HepG2 (cell line): ENCODE results near the gene SLC25A23.

Experiments used
- CBFB ChIP-seq: sonication (generic); formaldehyde crosslinking; IDR thresholded peaks from 2 replicates; pipeline ENCODE4 v1.4.0; 2020; ENCODE audit warnings: missing genetic modification reagents
- CHD2 ChIP-seq: IDR thresholded peaks from 2 replicates; pipeline ENCODE4 v1.6.1; 2011; ENCODE audit warnings: low read depth, low read length, improper control_type of control experiment
- FOXK2 ChIP-seq: fragments of 450-650 bp; IDR thresholded peaks from 2 replicates; pipeline ENCODE4 v1.6.1; 2016
- HDAC6 ChIP-seq: fragments of 200-600 bp; sonication (generic); IDR thresholded peaks from 2 replicates; pipeline ENCODE4 v1.7.0; 2017; ENCODE audit warnings: mild to moderate bottlenecking, antibody characterized with exemption, low read length, low read depth
- POLR2AphosphoS5 ChIP-seq: IDR thresholded peaks from 2 replicates; pipeline ENCODE4 v1.6.1; 2012; ENCODE audit warnings: low read depth, low read length
- ZNF230 ChIP-seq: sonication (generic); formaldehyde crosslinking; IDR thresholded peaks from 2 replicates; pipeline ENCODE4 v1.4.0; 2020; ENCODE audit warnings: mild to moderate bottlenecking, missing genetic modification reagents
- ZNF232 ChIP-seq: sonication (generic); formaldehyde crosslinking; IDR thresholded peaks from 2 replicates; pipeline ENCODE4 v1.4.0; 2020; ENCODE audit warnings: missing genetic modification reagents, borderline replicate concordance
- ZNF317 ChIP-seq: sonication (generic); formaldehyde crosslinking; IDR thresholded peaks from 2 replicates; pipeline ENCODE4 v1.5.0; 2020; ENCODE audit warnings: mild to moderate bottlenecking, missing genetic modification reagents
- ZNF354B ChIP-seq: sonication (generic); formaldehyde crosslinking; IDR thresholded peaks from 2 replicates; pipeline ENCODE4 v1.8.0; 2022; ENCODE audit warnings: mild to moderate bottlenecking, missing genetic modification reagents
- TF ChIP-seq, protein P1 (sequence below): sonication (generic); formaldehyde crosslinking; IDR thresholded peaks from 2 replicates; pipeline ENCODE4 v1.5.0; 2020; ENCODE audit warnings: mild to moderate bottlenecking, low read depth, missing genetic modification reagents, borderline replicate concordance
- TF ChIP-seq, protein P2 (sequence below): sonication (generic); formaldehyde crosslinking; IDR thresholded peaks from 2 replicates; pipeline ENCODE4 v1.4.0; 2020; ENCODE audit warnings: missing genetic modification reagents
- TF ChIP-seq, protein P3 (sequence below): sonication (generic); formaldehyde crosslinking; IDR thresholded peaks from 2 replicates; pipeline ENCODE4 v1.4.0; 2020; ENCODE audit warnings: missing genetic modification reagents
- TF ChIP-seq, protein P4 (sequence below): sonication (generic); formaldehyde crosslinking; IDR thresholded peaks from 2 replicates; pipeline ENCODE4 v1.5.0; 2020; ENCODE audit warnings: mild to moderate bottlenecking, missing genetic modification reagents, moderate library complexity

DNA sequence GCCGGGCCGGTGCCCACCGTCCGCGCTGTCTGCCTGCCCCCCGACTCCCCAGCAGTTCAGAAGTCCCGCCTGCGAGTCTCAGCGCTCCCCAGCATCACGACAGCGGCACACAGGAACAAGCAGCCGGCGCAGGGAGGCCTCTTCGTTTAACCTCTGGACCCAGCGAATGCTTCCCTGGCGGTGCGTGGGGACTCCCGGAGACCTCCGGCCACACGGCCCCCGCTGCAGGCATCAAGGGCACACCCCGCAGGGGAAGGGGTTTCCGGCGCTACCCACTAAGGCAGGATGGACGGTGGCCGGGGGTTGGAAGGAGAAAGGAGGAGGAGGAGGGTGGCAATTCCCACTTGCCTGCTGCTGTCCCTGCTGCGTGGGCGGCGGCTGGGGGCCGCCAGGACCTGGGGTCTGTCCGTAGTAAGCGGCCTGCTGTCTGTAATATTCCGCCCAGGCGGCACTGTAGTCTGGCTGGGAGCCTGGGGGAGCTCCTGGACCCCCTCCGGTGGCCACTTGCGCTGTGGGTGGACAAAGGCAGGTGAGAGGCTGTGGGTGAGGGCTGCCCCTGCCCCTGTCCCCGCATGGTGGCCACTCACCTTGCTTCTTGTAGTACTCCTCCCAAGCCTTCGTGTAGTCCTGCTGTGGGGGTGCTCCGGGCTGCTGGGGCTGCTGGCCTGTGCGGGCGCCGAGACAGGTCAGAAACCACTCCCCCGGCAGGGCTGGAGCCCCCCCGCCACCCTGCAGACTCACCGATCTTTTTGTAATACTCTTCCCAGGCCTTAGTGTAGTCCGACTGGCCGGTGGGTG, 44.6 kb downstream of the SLC25A23 start:
- TF ChIP-seq HDAC6 (no peak), CBFB (CRISPR knock-in tag) (no peak), ZNF354B (CRISPR knock-in tag) (no peak), ZNF232 (CRISPR knock-in tag) (no peak), ZNF230 (no peak), CHD2 (no peak), FOXK2 (no peak), ZNF317 (CRISPR knock-in tag) (no peak), POLR2AphosphoS5 (no peak)
- TF ChIP-seq, protein P1, sequence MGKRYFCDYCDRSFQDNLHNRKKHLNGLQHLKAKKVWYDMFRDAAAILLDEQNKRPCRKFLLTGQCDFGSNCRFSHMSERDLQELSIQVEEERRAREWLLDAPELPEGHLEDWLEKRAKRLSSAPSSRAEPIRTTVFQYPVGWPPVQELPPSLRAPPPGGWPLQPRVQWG (CRISPR knock-in tag), result no peak
- TF ChIP-seq, protein P2, sequence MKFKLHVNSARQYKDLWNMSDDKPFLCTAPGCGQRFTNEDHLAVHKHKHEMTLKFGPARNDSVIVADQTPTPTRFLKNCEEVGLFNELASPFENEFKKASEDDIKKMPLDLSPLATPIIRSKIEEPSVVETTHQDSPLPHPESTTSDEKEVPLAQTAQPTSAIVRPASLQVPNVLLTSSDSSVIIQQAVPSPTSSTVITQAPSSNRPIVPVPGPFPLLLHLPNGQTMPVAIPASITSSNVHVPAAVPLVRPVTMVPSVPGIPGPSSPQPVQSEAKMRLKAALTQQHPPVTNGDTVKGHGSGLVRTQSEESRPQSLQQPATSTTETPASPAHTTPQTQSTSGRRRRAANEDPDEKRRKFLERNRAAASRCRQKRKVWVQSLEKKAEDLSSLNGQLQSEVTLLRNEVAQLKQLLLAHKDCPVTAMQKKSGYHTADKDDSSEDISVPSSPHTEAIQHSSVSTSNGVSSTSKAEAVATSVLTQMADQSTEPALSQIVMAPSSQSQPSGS (CRISPR knock-in tag), result no peak
- TF ChIP-seq, protein P3, sequence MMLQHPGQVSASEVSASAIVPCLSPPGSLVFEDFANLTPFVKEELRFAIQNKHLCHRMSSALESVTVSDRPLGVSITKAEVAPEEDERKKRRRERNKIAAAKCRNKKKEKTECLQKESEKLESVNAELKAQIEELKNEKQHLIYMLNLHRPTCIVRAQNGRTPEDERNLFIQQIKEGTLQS (CRISPR knock-in tag), result no peak
- TF ChIP-seq, protein P4, sequence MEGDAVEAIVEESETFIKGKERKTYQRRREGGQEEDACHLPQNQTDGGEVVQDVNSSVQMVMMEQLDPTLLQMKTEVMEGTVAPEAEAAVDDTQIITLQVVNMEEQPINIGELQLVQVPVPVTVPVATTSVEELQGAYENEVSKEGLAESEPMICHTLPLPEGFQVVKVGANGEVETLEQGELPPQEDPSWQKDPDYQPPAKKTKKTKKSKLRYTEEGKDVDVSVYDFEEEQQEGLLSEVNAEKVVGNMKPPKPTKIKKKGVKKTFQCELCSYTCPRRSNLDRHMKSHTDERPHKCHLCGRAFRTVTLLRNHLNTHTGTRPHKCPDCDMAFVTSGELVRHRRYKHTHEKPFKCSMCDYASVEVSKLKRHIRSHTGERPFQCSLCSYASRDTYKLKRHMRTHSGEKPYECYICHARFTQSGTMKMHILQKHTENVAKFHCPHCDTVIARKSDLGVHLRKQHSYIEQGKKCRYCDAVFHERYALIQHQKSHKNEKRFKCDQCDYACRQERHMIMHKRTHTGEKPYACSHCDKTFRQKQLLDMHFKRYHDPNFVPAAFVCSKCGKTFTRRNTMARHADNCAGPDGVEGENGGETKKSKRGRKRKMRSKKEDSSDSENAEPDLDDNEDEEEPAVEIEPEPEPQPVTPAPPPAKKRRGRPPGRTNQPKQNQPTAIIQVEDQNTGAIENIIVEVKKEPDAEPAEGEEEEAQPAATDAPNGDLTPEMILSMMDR (CRISPR knock-in tag), result no peak; the same call in 1 of the 2 replicates
